Subcutaneous adipose tissue (tissue), 4 donors: ENCODE data around the gene TCAP. TPM values are rescaled to one million over a fixed set of nuclear protein-coding genes. Genes with fewer than 3 reads are reported as not detected.

Experiments
- total RNA-seq, 4 donors: library from RNA; depleted of rRNA; stranded (reverse); fragments of >200 nt; gene quantifications; one replicate each; pipeline ENCODE4 v1.1.0, GENCODE V29; 2016
- TF ChIP-seq, protein P1 (sequence below): fragments of 450-650 bp; IDR thresholded peaks from one replicate; pipeline ENCODE4 v1.5.1; 2016; ENCODE audit warnings: low read depth, mild to moderate bottlenecking, control low read depth, antibody characterized with exemption, moderate library complexity

Gene TCAP
- total RNA-seq, 4 donors from 2014 or later, result 0.33 to 6.8 (median 0.66) TPM; not detected in 1

DNA sequence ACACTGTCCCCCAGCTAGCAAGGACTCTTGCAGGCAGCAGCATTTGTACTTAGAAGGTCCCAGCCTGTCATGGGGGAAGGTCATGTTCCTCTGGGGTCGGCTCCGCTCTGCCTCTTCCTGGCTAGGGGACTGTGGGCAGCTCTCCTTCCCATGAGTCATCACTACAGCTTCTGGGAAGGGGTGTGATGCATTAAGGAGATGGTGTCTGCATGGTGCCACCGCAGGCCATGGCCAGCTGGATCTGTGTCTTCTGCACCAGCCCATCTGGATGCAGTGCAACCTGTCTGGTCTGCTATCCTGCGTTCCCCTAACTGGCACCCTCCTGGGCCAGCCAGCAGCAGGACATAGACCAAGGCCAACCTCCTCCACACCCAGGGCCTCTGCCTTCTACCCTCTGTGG is 21.9 kb upstream of the TCAP start:
- TF ChIP-seq, protein P1, sequence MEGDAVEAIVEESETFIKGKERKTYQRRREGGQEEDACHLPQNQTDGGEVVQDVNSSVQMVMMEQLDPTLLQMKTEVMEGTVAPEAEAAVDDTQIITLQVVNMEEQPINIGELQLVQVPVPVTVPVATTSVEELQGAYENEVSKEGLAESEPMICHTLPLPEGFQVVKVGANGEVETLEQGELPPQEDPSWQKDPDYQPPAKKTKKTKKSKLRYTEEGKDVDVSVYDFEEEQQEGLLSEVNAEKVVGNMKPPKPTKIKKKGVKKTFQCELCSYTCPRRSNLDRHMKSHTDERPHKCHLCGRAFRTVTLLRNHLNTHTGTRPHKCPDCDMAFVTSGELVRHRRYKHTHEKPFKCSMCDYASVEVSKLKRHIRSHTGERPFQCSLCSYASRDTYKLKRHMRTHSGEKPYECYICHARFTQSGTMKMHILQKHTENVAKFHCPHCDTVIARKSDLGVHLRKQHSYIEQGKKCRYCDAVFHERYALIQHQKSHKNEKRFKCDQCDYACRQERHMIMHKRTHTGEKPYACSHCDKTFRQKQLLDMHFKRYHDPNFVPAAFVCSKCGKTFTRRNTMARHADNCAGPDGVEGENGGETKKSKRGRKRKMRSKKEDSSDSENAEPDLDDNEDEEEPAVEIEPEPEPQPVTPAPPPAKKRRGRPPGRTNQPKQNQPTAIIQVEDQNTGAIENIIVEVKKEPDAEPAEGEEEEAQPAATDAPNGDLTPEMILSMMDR, result no peak

DNA sequence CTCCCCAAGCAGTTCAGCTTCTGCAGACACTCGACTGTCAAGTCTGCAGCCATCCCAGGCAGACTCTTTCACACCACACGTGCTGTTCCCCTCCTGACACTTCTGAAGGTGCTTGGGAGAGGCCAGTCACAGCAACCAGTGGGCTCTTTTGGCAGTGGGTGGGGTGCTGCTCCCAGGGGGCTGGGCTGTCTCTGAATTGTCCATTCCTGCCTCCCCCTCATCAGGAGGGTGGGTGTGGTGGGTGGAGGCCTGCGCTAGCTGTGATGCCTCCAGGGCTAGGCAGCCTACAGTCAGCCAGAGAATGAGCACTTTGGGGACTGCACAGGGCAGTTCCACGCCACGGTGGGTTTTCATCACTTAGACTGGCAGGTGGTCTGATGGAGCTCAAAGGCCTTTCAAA is 17.9 kb upstream of the TCAP start:
- TF ChIP-seq, protein P1, result no peak

DNA sequence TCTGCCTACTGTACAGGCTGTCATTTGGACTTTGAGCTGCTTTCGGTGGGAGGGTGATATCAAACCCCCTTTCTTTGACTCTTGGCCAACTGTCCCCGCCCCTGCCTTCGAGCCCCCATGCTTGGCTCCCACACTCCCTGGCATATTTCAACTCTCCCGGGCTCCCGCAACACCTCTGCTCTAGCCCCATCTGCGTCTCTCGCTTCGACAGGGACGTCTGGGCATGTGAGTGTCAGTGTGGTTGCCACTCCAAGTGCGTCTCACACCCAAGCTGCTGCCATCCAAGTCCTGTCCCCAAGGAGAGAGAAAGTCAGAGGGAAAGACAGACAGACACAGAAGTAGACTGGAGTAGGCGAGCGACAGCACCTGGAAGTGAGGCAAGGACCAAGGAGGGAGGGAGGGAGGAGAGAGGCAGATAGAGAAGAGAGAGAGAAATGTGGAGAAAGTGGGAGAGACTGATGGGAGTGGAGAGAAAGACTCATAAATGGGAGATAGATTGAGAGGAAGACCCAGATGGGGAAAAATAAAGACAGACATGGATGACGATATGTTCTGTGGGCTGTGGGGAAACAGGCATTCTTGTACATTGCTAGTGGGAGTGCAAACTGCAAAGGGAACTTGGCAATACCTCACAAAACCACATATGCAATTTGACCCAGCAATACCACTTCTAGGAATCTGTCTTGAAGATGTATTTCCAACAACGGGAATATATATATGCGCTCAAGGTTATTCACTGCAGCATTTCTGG is 16.4 kb upstream of the TCAP start:
- TF ChIP-seq, protein P1, result no peak

DNA sequence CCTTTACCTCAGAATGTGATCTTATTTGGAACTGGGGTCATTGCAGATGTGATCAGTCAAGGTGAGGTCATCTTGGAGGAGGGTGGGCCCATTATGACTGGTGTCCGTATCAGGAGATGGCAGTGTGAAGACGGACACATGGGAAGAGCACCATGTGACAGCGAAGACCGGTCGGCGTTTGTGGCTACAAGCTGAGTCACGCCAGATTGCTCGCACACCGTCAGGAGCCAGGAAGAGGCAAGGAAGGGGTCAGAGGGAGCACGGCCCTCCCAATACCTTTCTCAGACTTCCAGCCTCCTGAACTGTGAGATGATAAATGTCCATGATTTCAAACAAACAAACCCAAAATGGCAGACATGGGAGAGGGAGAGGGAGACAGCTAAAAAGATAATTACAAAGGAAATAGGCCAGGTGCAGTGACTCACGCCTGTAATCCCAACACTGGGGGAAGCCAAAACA is 15.0 kb upstream of the TCAP start:
- TF ChIP-seq, protein P1, result no peak

DNA sequence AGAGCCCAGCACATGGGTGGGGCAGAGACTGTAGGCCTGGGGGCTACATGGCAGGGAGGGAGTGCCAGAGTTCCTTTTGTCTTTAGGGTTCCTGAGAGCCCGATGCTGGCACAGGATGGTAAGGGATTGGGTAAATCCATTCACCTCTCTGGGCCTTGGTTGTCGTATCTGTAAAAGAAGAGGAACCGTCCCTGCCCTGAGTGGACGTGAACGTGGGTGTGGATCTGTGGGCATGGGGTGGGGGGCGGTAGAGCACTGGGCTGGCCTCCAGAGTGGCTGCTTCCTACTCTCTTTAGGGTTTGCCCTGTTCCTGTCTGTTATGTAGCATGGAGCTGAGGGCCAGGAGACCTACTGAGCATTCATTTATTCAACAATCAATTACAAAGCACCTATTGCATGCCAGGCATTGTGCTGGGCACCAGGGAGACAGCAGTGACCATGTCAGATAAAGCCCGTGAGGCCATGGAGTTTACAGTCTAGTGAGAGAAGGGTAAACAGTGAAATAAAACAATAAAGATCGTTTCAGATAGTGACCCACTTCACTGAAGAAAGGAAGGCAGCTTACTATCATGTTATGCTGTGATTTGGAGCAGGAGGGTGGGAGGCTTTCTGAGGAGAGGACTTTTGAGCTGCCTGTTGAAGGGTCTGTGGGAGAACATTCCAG is 13.1 kb upstream of the TCAP start:
- TF ChIP-seq, protein P1, result no peak

DNA sequence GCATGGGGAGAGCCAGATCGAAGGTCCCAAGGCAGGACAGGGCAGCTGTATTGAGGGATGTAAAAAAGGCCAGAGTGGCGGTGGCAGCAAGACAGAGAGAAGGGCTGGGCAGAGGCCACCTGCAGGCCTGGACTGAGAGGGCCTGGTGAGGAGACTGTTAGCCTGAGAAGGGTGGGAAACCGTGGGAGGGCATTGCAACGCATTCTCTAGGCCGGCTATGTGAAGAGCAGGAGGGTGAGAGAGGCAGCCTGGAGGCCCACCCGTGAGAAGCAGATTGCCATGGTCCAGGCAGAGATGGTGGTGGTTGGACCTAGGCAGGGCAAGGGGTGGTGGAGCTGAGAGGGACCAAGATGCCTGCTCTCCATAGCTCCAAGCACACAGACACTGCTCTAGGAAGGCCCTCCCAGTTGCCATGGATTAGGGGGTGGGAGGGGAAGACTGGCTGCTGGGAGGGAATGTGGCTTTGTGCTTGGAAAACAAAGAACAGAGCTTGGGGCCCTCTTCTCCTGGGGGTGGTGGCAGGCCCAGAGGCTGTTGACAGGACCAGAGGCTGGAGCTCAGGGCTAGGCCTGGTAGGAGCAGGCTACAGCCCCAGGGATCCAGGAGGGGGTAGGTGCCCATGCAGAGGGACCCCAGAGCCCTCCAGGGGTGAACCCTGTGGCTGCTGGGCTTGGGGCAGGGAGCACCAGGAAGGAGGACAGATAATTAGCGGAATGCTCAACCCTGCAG is 12.4 kb upstream of the TCAP start:
- TF ChIP-seq, protein P1, result no peak

DNA sequence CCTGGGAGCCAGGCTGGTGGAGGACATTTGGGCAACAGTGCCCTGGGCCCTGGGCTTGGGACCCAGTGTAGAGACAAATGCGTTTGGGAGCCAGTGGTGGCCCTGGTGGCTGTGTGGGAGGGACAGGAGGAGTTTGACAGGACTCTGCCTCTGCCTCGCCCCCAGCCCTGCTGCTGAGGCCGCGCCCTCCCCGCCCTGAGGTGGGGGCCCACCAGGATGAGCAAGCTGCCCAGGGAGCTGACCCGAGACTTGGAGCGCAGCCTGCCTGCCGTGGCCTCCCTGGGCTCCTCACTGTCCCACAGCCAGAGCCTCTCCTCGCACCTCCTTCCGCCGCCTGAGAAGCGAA is 11.9 kb upstream of the TCAP start:
- TF ChIP-seq, protein P1, result no peak
